WTC11 (cell line): ENCODE results near the gene MYO7B. TPM values are rescaled to one million over a fixed set of nuclear protein-coding genes. Genes with fewer than 3 reads are reported as not detected.

ENCODE experiments used
- CREM ChIP-seq: sonication (generic); formaldehyde crosslinking; IDR thresholded peaks from 2 replicates; pipeline ENCODE4 v1.8.1; 2022; ENCODE audit warnings: mild to moderate bottlenecking, missing genetic modification reagents, moderate library complexity
- EMX1 ChIP-seq: fragments of 250-450 bp; sonication (Bioruptor Pico); IDR thresholded peaks from 2 replicates; pipeline ENCODE4 v1.8.0; 2021; ENCODE audit warnings: mild to moderate bottlenecking
- ESRRA ChIP-seq: sonication (generic); formaldehyde crosslinking; IDR thresholded peaks from 2 replicates; pipeline ENCODE4 v1.8.1; 2022; ENCODE audit warnings: mild to moderate bottlenecking, missing genetic modification reagents, borderline replicate concordance
- FOXK1 ChIP-seq: sonication (generic); formaldehyde crosslinking; IDR thresholded peaks from 2 replicates; pipeline ENCODE4 v1.8.0; 2022; ENCODE audit warnings: mild to moderate bottlenecking, moderate library complexity, missing genetic modification reagents
- MXD4 ChIP-seq: fragments of 250-450 bp; sonication (Bioruptor Pico); IDR thresholded peaks from 2 replicates; pipeline ENCODE4 v1.8.0; 2021; ENCODE audit warnings: mild to moderate bottlenecking, moderate library complexity, borderline replicate concordance
- NFE2L1 ChIP-seq: sonication (generic); formaldehyde crosslinking; IDR thresholded peaks from 2 replicates; pipeline ENCODE4 v1.8.1; 2023; ENCODE audit warnings: missing genetic modification reagents
- TEAD1 ChIP-seq: sonication (generic); formaldehyde crosslinking; IDR thresholded peaks from 2 replicates; pipeline ENCODE4 v1.8.0; 2022; ENCODE audit warnings: mild to moderate bottlenecking, missing genetic modification reagents
- ZNF219 ChIP-seq: sonication (generic); formaldehyde crosslinking; IDR thresholded peaks from 2 replicates; pipeline ENCODE4 v1.8.0; 2023; ENCODE audit warnings: missing genetic modification reagents, mild to moderate bottlenecking, borderline replicate concordance
- total RNA-seq: library from RNA; stranded (reverse); gene quantifications from 3 replicates; pipeline ENCODE4 v1.2.3, GENCODE V29; 2021
- TF ChIP-seq, protein P1 (sequence below): sonication (generic); formaldehyde crosslinking; IDR thresholded peaks from 2 replicates; pipeline ENCODE4 v1.8.0; 2023; ENCODE audit warnings: missing genetic modification reagents, mild to moderate bottlenecking, borderline replicate concordance
- TF ChIP-seq, protein P2 (sequence below): sonication (generic); formaldehyde crosslinking; conservative IDR thresholded peaks from 2 replicates; pipeline ENCODE4 v1.8.1; 2023; ENCODE audit warnings: mild to moderate bottlenecking, low read depth, missing genetic modification reagents, moderate library complexity
- TF ChIP-seq, protein P3 (sequence below): sonication (generic); formaldehyde crosslinking; IDR thresholded peaks from 2 replicates; pipeline ENCODE4 v1.8.1; 2022; ENCODE audit warnings: low read depth, mild to moderate bottlenecking, moderate library complexity, missing genetic modification reagents, borderline replicate concordance
- TF ChIP-seq, protein P4 (sequence below): sonication (generic); formaldehyde crosslinking; IDR thresholded peaks from 2 replicates; pipeline ENCODE4 v1.8.1; 2023; ENCODE audit warnings: mild to moderate bottlenecking, moderate library complexity, missing genetic modification reagents
- TF ChIP-seq, protein P5 (sequence below): sonication (generic); formaldehyde crosslinking; IDR thresholded peaks from 2 replicates; pipeline ENCODE4 v1.8.0; 2022; ENCODE audit warnings: mild to moderate bottlenecking, missing genetic modification reagents
- TF ChIP-seq, protein P6 (sequence below): sonication (generic); formaldehyde crosslinking; IDR thresholded peaks from 2 replicates; pipeline ENCODE4 v1.8.0; 2022; ENCODE audit warnings: missing genetic modification reagents
- TF ChIP-seq, protein P7 (sequence below): sonication (generic); formaldehyde crosslinking; IDR thresholded peaks from 2 replicates; pipeline ENCODE4 v1.8.1; 2023; ENCODE audit warnings: mild to moderate bottlenecking, missing genetic modification reagents
- TF ChIP-seq, protein P8 (sequence below): sonication (generic); formaldehyde crosslinking; IDR thresholded peaks from 2 replicates; pipeline ENCODE4 v1.8.0; 2022; ENCODE audit warnings: mild to moderate bottlenecking, missing genetic modification reagents

Gene MYO7B
- total RNA-seq, 1 experiment from 2014 or later: not detected

DNA sequence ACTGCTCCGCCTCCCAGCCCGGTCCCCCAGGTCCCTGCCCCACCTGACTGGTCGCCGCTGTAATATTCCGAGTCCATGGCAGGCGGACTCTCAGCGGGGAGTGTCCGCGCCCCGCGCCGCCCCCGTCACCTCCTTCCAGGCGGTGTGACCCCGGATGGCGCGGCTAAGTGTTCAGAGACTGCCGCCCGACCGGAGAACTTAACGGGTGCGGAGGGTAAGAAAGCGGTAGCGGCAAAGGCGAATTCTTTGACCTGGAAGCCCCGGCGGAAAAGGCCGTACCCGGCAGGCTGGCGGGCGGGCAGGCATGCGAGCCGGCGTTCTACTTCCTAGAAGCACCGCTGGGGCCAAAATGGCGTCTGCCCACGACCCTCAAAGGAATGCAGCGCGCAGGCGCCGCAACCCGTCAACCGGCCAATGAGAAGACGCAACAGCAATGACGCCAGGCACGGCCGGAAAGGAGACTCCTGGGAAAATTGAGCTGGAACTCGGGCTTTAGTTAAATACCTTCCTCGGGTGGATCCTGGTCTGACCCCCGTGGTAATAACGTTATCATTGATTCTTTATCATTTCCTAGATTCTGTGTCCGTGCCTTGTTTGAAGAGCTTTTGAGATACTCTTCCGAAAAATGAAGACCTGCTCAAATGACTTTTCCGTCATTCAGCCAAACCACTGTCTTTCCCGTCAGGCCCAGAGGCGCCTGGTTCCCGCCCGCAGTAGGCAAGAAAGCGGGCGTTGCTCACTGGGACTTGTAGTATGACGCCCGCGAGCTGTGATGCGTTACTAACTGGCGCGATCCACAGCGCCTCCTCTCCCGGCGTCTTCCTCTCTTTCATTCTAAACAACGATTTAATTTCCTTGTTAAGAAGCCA is 9.1 kb upstream of the MYO7B start, which contains the start of gene IWS1 (continued):
- TF ChIP-seq, protein P1, sequence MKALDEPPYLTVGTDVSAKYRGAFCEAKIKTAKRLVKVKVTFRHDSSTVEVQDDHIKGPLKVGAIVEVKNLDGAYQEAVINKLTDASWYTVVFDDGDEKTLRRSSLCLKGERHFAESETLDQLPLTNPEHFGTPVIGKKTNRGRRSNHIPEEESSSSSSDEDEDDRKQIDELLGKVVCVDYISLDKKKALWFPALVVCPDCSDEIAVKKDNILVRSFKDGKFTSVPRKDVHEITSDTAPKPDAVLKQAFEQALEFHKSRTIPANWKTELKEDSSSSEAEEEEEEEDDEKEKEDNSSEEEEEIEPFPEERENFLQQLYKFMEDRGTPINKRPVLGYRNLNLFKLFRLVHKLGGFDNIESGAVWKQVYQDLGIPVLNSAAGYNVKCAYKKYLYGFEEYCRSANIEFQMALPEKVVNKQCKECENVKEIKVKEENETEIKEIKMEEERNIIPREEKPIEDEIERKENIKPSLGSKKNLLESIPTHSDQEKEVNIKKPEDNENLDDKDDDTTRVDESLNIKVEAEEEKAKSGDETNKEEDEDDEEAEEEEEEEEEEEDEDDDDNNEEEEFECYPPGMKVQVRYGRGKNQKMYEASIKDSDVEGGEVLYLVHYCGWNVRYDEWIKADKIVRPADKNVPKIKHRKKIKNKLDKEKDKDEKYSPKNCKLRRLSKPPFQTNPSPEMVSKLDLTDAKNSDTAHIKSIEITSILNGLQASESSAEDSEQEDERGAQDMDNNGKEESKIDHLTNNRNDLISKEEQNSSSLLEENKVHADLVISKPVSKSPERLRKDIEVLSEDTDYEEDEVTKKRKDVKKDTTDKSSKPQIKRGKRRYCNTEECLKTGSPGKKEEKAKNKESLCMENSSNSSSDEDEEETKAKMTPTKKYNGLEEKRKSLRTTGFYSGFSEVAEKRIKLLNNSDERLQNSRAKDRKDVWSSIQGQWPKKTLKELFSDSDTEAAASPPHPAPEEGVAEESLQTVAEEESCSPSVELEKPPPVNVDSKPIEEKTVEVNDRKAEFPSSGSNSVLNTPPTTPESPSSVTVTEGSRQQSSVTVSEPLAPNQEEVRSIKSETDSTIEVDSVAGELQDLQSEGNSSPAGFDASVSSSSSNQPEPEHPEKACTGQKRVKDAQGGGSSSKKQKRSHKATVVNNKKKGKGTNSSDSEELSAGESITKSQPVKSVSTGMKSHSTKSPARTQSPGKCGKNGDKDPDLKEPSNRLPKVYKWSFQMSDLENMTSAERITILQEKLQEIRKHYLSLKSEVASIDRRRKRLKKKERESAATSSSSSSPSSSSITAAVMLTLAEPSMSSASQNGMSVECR: peak; percentile 84
- TF ChIP-seq FOXK1 (peak; percentile 63), CREM (CRISPR knock-in tag) (peak; percentile 72), ESRRA (CRISPR knock-in tag) (peak; percentile 26; the same call in 1 of the 2 replicates), MXD4 (CRISPR knock-in tag) (no peak), NFE2L1 (CRISPR knock-in tag) (0 out of 2 replicates have a peak, but pooled peaks have one; percentile 12), TEAD1 (no peak; the same call in 1 of the 2 replicates), EMX1 (CRISPR knock-in tag) (0 out of 2 replicates have a peak, but pooled peaks have one; percentile 60), ZNF219 (CRISPR knock-in tag) (0 out of 2 replicates have a peak, but pooled peaks have one; percentile 76)
- TF ChIP-seq, protein P2, sequence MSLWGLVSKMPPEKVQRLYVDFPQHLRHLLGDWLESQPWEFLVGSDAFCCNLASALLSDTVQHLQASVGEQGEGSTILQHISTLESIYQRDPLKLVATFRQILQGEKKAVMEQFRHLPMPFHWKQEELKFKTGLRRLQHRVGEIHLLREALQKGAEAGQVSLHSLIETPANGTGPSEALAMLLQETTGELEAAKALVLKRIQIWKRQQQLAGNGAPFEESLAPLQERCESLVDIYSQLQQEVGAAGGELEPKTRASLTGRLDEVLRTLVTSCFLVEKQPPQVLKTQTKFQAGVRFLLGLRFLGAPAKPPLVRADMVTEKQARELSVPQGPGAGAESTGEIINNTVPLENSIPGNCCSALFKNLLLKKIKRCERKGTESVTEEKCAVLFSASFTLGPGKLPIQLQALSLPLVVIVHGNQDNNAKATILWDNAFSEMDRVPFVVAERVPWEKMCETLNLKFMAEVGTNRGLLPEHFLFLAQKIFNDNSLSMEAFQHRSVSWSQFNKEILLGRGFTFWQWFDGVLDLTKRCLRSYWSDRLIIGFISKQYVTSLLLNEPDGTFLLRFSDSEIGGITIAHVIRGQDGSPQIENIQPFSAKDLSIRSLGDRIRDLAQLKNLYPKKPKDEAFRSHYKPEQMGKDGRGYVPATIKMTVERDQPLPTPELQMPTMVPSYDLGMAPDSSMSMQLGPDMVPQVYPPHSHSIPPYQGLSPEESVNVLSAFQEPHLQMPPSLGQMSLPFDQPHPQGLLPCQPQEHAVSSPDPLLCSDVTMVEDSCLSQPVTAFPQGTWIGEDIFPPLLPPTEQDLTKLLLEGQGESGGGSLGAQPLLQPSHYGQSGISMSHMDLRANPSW: no peak
- TF ChIP-seq, protein P3, sequence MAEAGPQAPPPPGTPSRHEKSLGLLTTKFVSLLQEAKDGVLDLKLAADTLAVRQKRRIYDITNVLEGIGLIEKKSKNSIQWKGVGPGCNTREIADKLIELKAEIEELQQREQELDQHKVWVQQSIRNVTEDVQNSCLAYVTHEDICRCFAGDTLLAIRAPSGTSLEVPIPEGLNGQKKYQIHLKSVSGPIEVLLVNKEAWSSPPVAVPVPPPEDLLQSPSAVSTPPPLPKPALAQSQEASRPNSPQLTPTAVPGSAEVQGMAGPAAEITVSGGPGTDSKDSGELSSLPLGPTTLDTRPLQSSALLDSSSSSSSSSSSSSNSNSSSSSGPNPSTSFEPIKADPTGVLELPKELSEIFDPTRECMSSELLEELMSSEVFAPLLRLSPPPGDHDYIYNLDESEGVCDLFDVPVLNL (CRISPR knock-in tag): peak; percentile 47; the same call in 1 of the 2 replicates
- TF ChIP-seq, protein P4, sequence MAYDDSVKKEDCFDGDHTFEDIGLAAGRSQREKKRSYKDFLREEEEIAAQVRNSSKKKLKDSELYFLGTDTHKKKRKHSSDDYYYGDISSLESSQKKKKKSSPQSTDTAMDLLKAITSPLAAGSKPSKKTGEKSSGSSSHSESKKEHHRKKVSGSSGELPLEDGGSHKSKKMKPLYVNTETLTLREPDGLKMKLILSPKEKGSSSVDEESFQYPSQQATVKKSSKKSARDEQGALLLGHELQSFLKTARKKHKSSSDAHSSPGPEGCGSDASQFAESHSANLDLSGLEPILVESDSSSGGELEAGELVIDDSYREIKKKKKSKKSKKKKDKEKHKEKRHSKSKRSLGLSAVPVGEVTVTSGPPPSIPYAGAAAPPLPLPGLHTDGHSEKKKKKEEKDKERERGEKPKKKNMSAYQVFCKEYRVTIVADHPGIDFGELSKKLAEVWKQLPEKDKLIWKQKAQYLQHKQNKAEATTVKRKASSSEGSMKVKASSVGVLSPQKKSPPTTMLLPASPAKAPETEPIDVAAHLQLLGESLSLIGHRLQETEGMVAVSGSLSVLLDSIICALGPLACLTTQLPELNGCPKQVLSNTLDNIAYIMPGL (CRISPR knock-in tag): peak; percentile 76
- TF ChIP-seq, protein P5, sequence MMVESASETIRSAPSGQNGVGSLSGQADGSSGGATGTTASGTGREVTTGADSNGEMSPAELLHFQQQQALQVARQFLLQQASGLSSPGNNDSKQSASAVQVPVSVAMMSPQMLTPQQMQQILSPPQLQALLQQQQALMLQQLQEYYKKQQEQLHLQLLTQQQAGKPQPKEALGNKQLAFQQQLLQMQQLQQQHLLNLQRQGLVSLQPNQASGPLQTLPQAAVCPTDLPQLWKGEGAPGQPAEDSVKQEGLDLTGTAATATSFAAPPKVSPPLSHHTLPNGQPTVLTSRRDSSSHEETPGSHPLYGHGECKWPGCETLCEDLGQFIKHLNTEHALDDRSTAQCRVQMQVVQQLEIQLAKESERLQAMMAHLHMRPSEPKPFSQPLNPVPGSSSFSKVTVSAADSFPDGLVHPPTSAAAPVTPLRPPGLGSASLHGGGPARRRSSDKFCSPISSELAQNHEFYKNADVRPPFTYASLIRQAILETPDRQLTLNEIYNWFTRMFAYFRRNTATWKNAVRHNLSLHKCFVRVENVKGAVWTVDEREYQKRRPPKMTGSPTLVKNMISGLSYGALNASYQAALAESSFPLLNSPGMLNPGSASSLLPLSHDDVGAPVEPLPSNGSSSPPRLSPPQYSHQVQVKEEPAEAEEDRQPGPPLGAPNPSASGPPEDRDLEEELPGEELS (CRISPR knock-in tag): peak; percentile 49; the same call in 1 of the 2 replicates
- TF ChIP-seq, protein P6, sequence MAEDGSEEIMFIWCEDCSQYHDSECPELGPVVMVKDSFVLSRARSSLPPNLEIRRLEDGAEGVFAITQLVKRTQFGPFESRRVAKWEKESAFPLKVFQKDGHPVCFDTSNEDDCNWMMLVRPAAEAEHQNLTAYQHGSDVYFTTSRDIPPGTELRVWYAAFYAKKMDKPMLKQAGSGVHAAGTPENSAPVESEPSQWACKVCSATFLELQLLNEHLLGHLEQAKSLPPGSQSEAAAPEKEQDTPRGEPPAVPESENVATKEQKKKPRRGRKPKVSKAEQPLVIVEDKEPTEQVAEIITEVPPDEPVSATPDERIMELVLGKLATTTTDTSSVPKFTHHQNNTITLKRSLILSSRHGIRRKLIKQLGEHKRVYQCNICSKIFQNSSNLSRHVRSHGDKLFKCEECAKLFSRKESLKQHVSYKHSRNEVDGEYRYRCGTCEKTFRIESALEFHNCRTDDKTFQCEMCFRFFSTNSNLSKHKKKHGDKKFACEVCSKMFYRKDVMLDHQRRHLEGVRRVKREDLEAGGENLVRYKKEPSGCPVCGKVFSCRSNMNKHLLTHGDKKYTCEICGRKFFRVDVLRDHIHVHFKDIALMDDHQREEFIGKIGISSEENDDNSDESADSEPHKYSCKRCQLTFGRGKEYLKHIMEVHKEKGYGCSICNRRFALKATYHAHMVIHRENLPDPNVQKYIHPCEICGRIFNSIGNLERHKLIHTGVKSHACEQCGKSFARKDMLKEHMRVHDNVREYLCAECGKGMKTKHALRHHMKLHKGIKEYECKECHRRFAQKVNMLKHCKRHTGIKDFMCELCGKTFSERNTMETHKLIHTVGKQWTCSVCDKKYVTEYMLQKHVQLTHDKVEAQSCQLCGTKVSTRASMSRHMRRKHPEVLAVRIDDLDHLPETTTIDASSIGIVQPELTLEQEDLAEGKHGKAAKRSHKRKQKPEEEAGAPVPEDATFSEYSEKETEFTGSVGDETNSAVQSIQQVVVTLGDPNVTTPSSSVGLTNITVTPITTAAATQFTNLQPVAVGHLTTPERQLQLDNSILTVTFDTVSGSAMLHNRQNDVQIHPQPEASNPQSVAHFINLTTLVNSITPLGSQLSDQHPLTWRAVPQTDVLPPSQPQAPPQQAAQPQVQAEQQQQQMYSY (CRISPR knock-in tag): no peak
- TF ChIP-seq, protein P7, sequence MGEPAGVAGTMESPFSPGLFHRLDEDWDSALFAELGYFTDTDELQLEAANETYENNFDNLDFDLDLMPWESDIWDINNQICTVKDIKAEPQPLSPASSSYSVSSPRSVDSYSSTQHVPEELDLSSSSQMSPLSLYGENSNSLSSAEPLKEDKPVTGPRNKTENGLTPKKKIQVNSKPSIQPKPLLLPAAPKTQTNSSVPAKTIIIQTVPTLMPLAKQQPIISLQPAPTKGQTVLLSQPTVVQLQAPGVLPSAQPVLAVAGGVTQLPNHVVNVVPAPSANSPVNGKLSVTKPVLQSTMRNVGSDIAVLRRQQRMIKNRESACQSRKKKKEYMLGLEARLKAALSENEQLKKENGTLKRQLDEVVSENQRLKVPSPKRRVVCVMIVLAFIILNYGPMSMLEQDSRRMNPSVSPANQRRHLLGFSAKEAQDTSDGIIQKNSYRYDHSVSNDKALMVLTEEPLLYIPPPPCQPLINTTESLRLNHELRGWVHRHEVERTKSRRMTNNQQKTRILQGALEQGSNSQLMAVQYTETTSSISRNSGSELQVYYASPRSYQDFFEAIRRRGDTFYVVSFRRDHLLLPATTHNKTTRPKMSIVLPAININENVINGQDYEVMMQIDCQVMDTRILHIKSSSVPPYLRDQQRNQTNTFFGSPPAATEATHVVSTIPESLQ (CRISPR knock-in tag): no peak
- TF ChIP-seq, protein P8, sequence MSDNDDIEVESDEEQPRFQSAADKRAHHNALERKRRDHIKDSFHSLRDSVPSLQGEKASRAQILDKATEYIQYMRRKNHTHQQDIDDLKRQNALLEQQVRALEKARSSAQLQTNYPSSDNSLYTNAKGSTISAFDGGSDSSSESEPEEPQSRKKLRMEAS (CRISPR knock-in tag): peak; percentile 45
